22Rv1 (cell line): Measurements from ENCODE around the gene U2AF2.

Experiments used
- ZFX ChIP-seq: fragments of 450-650 bp; IDR thresholded peaks from 2 replicates; pipeline ENCODE4 v1.6.1; 2017; ENCODE audit warnings: antibody characterized with exemption, borderline replicate concordance
- TF ChIP-seq, protein P1 (sequence below): fragments of 450-650 bp; IDR thresholded peaks from 2 replicates; pipeline ENCODE4 v1.5.1; 2017; ENCODE audit warnings: mild to moderate bottlenecking

DNA sequence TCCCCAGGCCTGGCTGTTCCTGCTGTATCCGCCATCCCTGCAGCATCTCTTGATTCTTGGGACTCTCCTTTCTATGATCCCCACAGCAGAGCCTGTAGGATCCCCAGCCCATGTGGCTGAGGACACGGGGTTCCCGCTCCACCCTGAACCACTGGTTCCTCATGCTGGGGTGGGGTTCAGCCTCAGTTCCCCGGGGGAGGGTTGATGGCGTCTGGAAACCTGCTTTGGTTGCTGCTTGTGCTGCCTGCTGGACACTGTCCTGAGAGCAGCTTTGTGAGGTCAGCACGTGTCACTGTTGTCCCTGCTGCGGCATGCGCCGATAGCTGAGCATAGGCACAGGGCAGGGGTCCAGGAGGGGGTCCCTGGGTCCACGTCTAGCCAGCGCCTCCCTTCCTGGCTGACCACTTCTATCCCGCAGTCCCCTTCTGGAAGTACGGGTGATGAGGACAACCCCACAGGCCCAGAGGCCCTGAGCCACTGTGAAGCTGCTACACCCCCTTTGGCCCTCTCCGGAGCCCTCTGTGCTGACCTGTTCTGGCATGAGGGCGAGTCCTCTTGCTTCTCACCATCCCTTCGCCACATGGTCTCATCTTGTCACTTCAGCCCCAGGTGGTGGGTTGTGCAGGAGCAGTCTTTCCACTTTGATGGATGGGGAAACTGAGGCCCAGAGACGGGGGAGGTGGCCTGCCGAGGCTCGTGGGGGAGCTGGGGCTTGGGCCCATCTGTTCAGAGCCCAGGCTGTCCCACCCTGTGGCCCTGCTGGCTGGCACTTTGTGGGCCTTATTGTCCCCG, 25.7 kb downstream of the U2AF2 start:
- TF ChIP-seq, protein P1, sequence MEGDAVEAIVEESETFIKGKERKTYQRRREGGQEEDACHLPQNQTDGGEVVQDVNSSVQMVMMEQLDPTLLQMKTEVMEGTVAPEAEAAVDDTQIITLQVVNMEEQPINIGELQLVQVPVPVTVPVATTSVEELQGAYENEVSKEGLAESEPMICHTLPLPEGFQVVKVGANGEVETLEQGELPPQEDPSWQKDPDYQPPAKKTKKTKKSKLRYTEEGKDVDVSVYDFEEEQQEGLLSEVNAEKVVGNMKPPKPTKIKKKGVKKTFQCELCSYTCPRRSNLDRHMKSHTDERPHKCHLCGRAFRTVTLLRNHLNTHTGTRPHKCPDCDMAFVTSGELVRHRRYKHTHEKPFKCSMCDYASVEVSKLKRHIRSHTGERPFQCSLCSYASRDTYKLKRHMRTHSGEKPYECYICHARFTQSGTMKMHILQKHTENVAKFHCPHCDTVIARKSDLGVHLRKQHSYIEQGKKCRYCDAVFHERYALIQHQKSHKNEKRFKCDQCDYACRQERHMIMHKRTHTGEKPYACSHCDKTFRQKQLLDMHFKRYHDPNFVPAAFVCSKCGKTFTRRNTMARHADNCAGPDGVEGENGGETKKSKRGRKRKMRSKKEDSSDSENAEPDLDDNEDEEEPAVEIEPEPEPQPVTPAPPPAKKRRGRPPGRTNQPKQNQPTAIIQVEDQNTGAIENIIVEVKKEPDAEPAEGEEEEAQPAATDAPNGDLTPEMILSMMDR: no peak
- no peak for TF ChIP-seq ZFX
